HCT116 (cell line): Measurements from ENCODE around the gene FRMPD3. TPM values are rescaled to one million over a fixed set of nuclear protein-coding genes. Genes with fewer than 3 reads are reported as not detected.

Experiments used
- ATAC-seq: fragments of 200-7000 bp; cut with Tn5 transposase; 2 replicates; pipeline ENCODE4 v1.9.1; 2020; ENCODE audit warnings: mild to moderate bottlenecking, moderate library complexity
- BruUV-seq: library from RNA; stranded (reverse); fragments of 400-500 nt; replicated peaks from 2 replicates; lab custom pipeline; 2021; lab: Mats Ljungman, UMichigan
- CTCF ChIA-PET: fragments of 300-600 bp; sonication (Branson Sonifier 250); formaldehyde crosslinking; loops from one replicate; lab custom pipeline; 2021; ENCODE audit warnings: antibody characterized with exemption; lab: Charles Lee
- POLR2A ChIA-PET: fragments of 300-600, 350-600 bp; sonication (Branson Sonifier 250); formaldehyde crosslinking; loops from one replicate; lab custom pipeline; 2021; ENCODE audit warnings: antibody characterized with exemption; lab: Charles Lee
- RAD21 ChIA-PET, 2 experiments: fragments of 300-600 bp; sonication (Branson Sonifier 250); formaldehyde crosslinking; loops; one replicate each; lab custom pipeline; 2023; ENCODE audit warnings: low total read pairs in 2 of 2; ENCODE audit not compliant: uncharacterized antibody in 2 of 2, unreplicated experiment in 2 of 2, low non-redundant PET in 1 of 2; lab: Charles Lee
- DNase-seq: peaks from one replicate; pipeline ENCODE4 v3.0.0-alpha.2; 2010; ENCODE audit warnings: low read depth, low spot score
- H2AFZ ChIP-seq: fragments of 200-600 bp; shearing (Covaris generic), sonication (generic); 2 replicates; pipeline ENCODE4 v1.6.1; 2017; ENCODE audit warnings: low read depth, mixed run types, mixed read lengths, antibody characterized with exemption, low read length; ENCODE audit not compliant: poor library complexity, severe bottlenecking
- H3K27ac ChIP-seq: 2 replicates; pipeline ENCODE4 v1.5.1; 2012; ENCODE audit warnings: low read depth, low read length
- H3K27me3 ChIP-seq: fragments of 200-600 bp; sonication (generic); 2 replicates; pipeline ENCODE4 v1.6.1; 2016; ENCODE audit warnings: mixed run types, low read length, mixed read lengths; ENCODE audit not compliant: insufficient read depth
- H3K36me3 ChIP-seq, 2 experiments: fragments of 200-500 bp in 1 of 2; fragments of 200-600 bp in 1 of 2; sonication (Bioruptor generic) in 1 of 2; sonication (generic) in 1 of 2; 2 replicates each; pipeline versions ENCODE4 v1.5.1 to v1.6.1; 2014 to 2016; ENCODE audit warnings: low read length in 2 of 2, inconsistent platforms in 1 of 2, mixed read lengths in 1 of 2, mixed run types in 1 of 2; ENCODE audit not compliant: insufficient read depth in 2 of 2, control insufficient read depth in 1 of 2
- H3K4me1 ChIP-seq, 2 experiments: fragments of 200-600 bp in 1 of 2; sonication (generic) in 1 of 2; 2 replicates each; pipeline versions ENCODE4 v1.5.1 to v1.6.1; 2012 to 2017; ENCODE audit warnings: low read length in 2 of 2, inconsistent platforms in 1 of 2, mild to moderate bottlenecking in 1 of 2, mixed read lengths in 1 of 2, mixed run types in 1 of 2, moderate library complexity in 1 of 2; ENCODE audit not compliant: insufficient read depth in 2 of 2, control insufficient read depth in 1 of 2
- H3K4me2 ChIP-seq: fragments of 200-600 bp; sonication (generic); 2 replicates; pipeline ENCODE4 v1.6.1; 2017; ENCODE audit warnings: mixed run types, low read length, mixed read lengths
- H3K4me3 ChIP-seq, 2 experiments: fragments of 200-600 bp in 1 of 2; sonication (generic) in 1 of 2; replicated peaks in 1 of 2; 2 replicates each; pipeline ENCODE4 v1.5.1; 2011 to 2016; ENCODE audit warnings: low read length in 2 of 2, control low read depth in 1 of 2, low read depth in 1 of 2, mild to moderate bottlenecking in 1 of 2, mixed read lengths in 1 of 2, mixed run types in 1 of 2
- H3K79me2 ChIP-seq: fragments of 200-600 bp; sonication (generic); 2 replicates; pipeline ENCODE4 v1.6.1; 2017; ENCODE audit warnings: mild to moderate bottlenecking, mixed run types, low read length, moderate library complexity, mixed read lengths; ENCODE audit not compliant: insufficient read depth
- H3K9ac ChIP-seq: fragments of 200-600 bp; sonication (generic); 2 replicates; pipeline ENCODE4 v1.6.1; 2016; ENCODE audit warnings: low read length, mixed read lengths
- H3K9me2 ChIP-seq: fragments of 200-600 bp; sonication (generic), shearing (Covaris generic); 2 replicates; pipeline ENCODE4 v1.6.1; 2017; ENCODE audit warnings: mixed run types, mild to moderate bottlenecking, moderate library complexity; ENCODE audit not compliant: insufficient read depth
- H3K9me3 ChIP-seq, 2 experiments: fragments of 200-500 bp in 1 of 2; fragments of 200-600 bp in 1 of 2; sonication (Bioruptor generic) in 1 of 2; sonication (generic) in 1 of 2; 2 replicates each; pipeline ENCODE4 v1.6.1; 2014 to 2017; ENCODE audit warnings: low read length in 2 of 2, mixed read lengths in 2 of 2, inconsistent platforms in 1 of 2, low read depth in 1 of 2, mild to moderate bottlenecking in 1 of 2, mixed run types in 1 of 2, moderate library complexity in 1 of 2; ENCODE audit not compliant: control insufficient read depth in 1 of 2, insufficient read depth in 1 of 2
- H4K20me1 ChIP-seq: fragments of 200-600 bp; sonication (generic), shearing (Covaris generic); 2 replicates; pipeline ENCODE4 v1.6.1; 2017; ENCODE audit warnings: mixed run types, mild to moderate bottlenecking, moderate library complexity; ENCODE audit not compliant: insufficient read depth
- CBX3 ChIP-seq: IDR thresholded peaks from 2 replicates; pipeline ENCODE4 v1.6.1; 2012; ENCODE audit warnings: low read depth
- CEBPB ChIP-seq: IDR thresholded peaks from 2 replicates; pipeline ENCODE4 v1.6.1; 2012; ENCODE audit warnings: low read depth
- EGR1 ChIP-seq: IDR thresholded peaks from 2 replicates; pipeline ENCODE4 v1.6.1; 2012; ENCODE audit warnings: low read depth
- ELF1 ChIP-seq: IDR thresholded peaks from 2 replicates; pipeline ENCODE4 v1.6.1; 2012; ENCODE audit warnings: low read depth, borderline replicate concordance
- EZH2 ChIP-seq: fragments of 200-600 bp; sonication (generic); IDR thresholded peaks from 2 replicates; pipeline ENCODE4 v1.6.1; 2017; ENCODE audit warnings: antibody characterized with exemption, mixed run types
- EZH2phosphoT487 ChIP-seq: fragments of 200-600 bp; IDR thresholded peaks from 2 replicates; pipeline ENCODE4 v1.6.1; 2018; ENCODE audit warnings: antibody characterized with exemption, borderline replicate concordance
- JUND ChIP-seq: IDR thresholded peaks from 2 replicates; pipeline ENCODE4 v1.6.1; 2012
- POLR2A ChIP-seq: IDR thresholded peaks from 2 replicates; pipeline ENCODE4 v1.7.0; 2011; ENCODE audit warnings: borderline replicate concordance; ENCODE audit not compliant: insufficient read depth, insufficient read length; ENCODE audit errors: extremely low read depth
- SIN3A ChIP-seq: IDR thresholded peaks from 2 replicates; pipeline ENCODE4 v1.6.1; 2012; ENCODE audit warnings: low read depth
- SRF ChIP-seq: IDR thresholded peaks from 2 replicates; pipeline ENCODE4 v1.6.1; 2012; ENCODE audit warnings: low read depth
- TCF7L2 ChIP-seq: IDR thresholded peaks from 2 replicates; pipeline ENCODE4 v1.7.0; 2011; ENCODE audit warnings: borderline replicate concordance, inconsistent platforms; ENCODE audit not compliant: insufficient read depth, insufficient read length; ENCODE audit errors: extremely low read depth
- YY1 ChIP-seq: IDR thresholded peaks from 2 replicates; pipeline ENCODE4 v1.6.1; 2011; ENCODE audit warnings: low read length, low read depth, moderate library complexity, mild to moderate bottlenecking; ENCODE audit not compliant: insufficient replicate concordance; ENCODE audit errors: extremely low read depth
- intact Hi-C: fragments of 100-400 bp; cut with micrococcal nuclease; formaldehyde crosslinking; loops from 2 replicates; pipeline ENCODE4 v1.10.0; 2022
- total RNA-seq: library from RNA; stranded (reverse); gene quantifications from one replicate; pipeline ENCODE4 v1.2.1, GENCODE V29; 2021; ENCODE audit not compliant: unreplicated experiment
- TF ChIP-seq, protein P1 (sequence below), 3 experiments: fragments of 200-600 bp in 1 of 3; sonication (generic) in 1 of 3; IDR thresholded peaks in 2 of 3; conservative IDR thresholded peaks in 1 of 3; 2 replicates each; pipeline ENCODE4 v1.5.1; 2012 to 2017; ENCODE audit warnings: low read depth in 2 of 3, low read length in 2 of 3, antibody characterized with exemption in 1 of 3, borderline replicate concordance in 1 of 3, control low read depth in 1 of 3, mild to moderate bottlenecking in 1 of 3, mixed read lengths in 1 of 3, mixed run types in 1 of 3, moderate library complexity in 1 of 3; ENCODE audit not compliant: insufficient read depth in 1 of 3
- TF ChIP-seq, protein P2 (sequence below): IDR thresholded peaks from 2 replicates; pipeline ENCODE4 v1.6.1; 2012
- TF ChIP-seq, protein P3 (sequence below): IDR thresholded peaks from 2 replicates; pipeline ENCODE4 v1.6.1; 2011; ENCODE audit warnings: mild to moderate bottlenecking, low read length, moderate library complexity; ENCODE audit not compliant: insufficient replicate concordance; ENCODE audit errors: extremely low read depth
- TF ChIP-seq, protein P4 (sequence below): IDR thresholded peaks from 2 replicates; pipeline ENCODE4 v1.6.1; 2012; ENCODE audit warnings: low read depth

Gene FRMPD3
- total RNA-seq, 1 experiment from 2014 or later = 0.42 TPM

DNA sequence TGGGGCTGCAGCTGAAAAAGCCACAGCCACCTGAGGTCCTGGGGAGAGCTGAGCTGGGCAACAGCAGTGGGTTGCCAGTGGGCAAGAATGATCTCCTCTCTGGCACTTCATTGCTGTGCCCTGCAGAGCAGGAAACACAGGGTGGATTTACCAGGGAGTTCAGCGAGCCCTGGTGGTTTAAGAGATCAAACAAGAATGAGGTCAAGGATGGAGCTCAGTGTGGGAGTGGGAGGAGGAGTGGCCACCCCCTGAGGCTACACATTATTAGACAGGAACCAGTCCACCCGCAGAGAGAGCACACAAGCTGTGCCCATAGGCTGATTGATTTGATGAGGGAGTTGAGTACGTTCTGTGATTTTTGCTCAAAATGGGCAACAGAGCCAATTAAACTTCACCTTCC is 47.3 kb downstream of the FRMPD3 start:
- intact Hi-C loops = no loop called here
- TF ChIP-seq TCF7L2 (no peak), CBX3 (no peak), POLR2A (no peak), ELF1 (no peak), YY1 (no peak), EZH2 (no peak), EGR1 (no peak), SIN3A (no peak), CEBPB (no peak), JUND (no peak), SRF (no peak), EZH2phosphoT487 (no peak)
- TF ChIP-seq, protein P1, sequence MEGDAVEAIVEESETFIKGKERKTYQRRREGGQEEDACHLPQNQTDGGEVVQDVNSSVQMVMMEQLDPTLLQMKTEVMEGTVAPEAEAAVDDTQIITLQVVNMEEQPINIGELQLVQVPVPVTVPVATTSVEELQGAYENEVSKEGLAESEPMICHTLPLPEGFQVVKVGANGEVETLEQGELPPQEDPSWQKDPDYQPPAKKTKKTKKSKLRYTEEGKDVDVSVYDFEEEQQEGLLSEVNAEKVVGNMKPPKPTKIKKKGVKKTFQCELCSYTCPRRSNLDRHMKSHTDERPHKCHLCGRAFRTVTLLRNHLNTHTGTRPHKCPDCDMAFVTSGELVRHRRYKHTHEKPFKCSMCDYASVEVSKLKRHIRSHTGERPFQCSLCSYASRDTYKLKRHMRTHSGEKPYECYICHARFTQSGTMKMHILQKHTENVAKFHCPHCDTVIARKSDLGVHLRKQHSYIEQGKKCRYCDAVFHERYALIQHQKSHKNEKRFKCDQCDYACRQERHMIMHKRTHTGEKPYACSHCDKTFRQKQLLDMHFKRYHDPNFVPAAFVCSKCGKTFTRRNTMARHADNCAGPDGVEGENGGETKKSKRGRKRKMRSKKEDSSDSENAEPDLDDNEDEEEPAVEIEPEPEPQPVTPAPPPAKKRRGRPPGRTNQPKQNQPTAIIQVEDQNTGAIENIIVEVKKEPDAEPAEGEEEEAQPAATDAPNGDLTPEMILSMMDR (IDR thresholded peaks at IDR 0.05 in 2 of 3, conservative IDR thresholded peaks at IDR 0.05 in 1 of 3; ENCODE audit: borderline replicate concordance in 1 of 3, insufficient read depth in 1 of 3, low read depth in 2 of 3, low read length in 2 of 3) = no peak
- TF ChIP-seq, protein P2, sequence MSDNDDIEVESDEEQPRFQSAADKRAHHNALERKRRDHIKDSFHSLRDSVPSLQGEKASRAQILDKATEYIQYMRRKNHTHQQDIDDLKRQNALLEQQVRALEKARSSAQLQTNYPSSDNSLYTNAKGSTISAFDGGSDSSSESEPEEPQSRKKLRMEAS = no peak
- TF ChIP-seq, protein P3, sequence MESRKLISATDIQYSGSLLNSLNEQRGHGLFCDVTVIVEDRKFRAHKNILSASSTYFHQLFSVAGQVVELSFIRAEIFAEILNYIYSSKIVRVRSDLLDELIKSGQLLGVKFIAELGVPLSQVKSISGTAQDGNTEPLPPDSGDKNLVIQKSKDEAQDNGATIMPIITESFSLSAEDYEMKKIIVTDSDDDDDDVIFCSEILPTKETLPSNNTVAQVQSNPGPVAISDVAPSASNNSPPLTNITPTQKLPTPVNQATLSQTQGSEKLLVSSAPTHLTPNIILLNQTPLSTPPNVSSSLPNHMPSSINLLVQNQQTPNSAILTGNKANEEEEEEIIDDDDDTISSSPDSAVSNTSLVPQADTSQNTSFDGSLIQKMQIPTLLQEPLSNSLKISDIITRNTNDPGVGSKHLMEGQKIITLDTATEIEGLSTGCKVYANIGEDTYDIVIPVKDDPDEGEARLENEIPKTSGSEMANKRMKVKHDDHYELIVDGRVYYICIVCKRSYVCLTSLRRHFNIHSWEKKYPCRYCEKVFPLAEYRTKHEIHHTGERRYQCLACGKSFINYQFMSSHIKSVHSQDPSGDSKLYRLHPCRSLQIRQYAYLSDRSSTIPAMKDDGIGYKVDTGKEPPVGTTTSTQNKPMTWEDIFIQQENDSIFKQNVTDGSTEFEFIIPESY = no peak
- TF ChIP-seq, protein P4, sequence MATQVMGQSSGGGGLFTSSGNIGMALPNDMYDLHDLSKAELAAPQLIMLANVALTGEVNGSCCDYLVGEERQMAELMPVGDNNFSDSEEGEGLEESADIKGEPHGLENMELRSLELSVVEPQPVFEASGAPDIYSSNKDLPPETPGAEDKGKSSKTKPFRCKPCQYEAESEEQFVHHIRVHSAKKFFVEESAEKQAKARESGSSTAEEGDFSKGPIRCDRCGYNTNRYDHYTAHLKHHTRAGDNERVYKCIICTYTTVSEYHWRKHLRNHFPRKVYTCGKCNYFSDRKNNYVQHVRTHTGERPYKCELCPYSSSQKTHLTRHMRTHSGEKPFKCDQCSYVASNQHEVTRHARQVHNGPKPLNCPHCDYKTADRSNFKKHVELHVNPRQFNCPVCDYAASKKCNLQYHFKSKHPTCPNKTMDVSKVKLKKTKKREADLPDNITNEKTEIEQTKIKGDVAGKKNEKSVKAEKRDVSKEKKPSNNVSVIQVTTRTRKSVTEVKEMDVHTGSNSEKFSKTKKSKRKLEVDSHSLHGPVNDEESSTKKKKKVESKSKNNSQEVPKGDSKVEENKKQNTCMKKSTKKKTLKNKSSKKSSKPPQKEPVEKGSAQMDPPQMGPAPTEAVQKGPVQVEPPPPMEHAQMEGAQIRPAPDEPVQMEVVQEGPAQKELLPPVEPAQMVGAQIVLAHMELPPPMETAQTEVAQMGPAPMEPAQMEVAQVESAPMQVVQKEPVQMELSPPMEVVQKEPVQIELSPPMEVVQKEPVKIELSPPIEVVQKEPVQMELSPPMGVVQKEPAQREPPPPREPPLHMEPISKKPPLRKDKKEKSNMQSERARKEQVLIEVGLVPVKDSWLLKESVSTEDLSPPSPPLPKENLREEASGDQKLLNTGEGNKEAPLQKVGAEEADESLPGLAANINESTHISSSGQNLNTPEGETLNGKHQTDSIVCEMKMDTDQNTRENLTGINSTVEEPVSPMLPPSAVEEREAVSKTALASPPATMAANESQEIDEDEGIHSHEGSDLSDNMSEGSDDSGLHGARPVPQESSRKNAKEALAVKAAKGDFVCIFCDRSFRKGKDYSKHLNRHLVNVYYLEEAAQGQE = no peak
- ChIA-PET CTCF (no interaction called here), RAD21 (no interaction called here), POLR2A (no interaction called here)
- H3K27me3 ChIP-seq = no peaks in the 10 kb centered on the region
- no peaks in the 10 kb centered on the region for H3K9me3 ChIP-seq
- no peaks in the 10 kb centered on the region for H3K36me3 ChIP-seq
- DNase-seq (no peak), ATAC-seq (no peak)
- no peak overlapping the region for H3K9ac ChIP-seq
- H3K4me3 ChIP-seq = no peak overlapping the region
- no peak overlapping the region for H3K4me2 ChIP-seq
- no peaks in the 10 kb centered on the region for H3K4me1 ChIP-seq
- no TSS peak for BruUV-seq
- H3K27ac ChIP-seq = no peak overlapping the region
- H3K9me2 ChIP-seq = no peaks in the 10 kb centered on the region
- no peaks in the 10 kb centered on the region for H3K79me2 ChIP-seq
- no peak overlapping the region for H2AFZ ChIP-seq
- no peaks in the 10 kb centered on the region for H4K20me1 ChIP-seq
